Mesodermal cell (in vitro differentiated cells): ENCODE data around the gene PPP2R3B.

Source experiments
- H3K27ac ChIP-seq: 2 replicates; pipeline ENCODE4 v1.7.0; 2013; ENCODE audit warnings: mild to moderate bottlenecking, low read depth, low read length, moderate library complexity; ENCODE audit not compliant: severe bottlenecking
- H3K36me3 ChIP-seq: 2 replicates; pipeline ENCODE4 v1.7.1; 2013; ENCODE audit warnings: mild to moderate bottlenecking, low read length, moderate library complexity; ENCODE audit not compliant: control insufficient read depth, insufficient read depth
- H3K4me1 ChIP-seq: one replicate; pipeline ENCODE4 v1.7.1; 2013; ENCODE audit warnings: mild to moderate bottlenecking, low read length; ENCODE audit not compliant: insufficient read depth, control insufficient read depth, poor library complexity, severe bottlenecking
- H3K4me3 ChIP-seq: 2 replicates; pipeline ENCODE4 v1.7.0; 2013; ENCODE audit warnings: low read length, control low read depth, mild to moderate bottlenecking; ENCODE audit not compliant: insufficient read depth, poor library complexity, severe bottlenecking; ENCODE audit errors: extremely low read depth
- H3K9me3 ChIP-seq: 2 replicates; pipeline ENCODE4 v1.7.1; 2013; ENCODE audit warnings: mild to moderate bottlenecking, low read length, moderate library complexity; ENCODE audit not compliant: control insufficient read depth
- WGBS, 2 experiments: methylation state at CpG; one replicate each; pipeline ENCODE4 v1.1.5; 2013; ENCODE audit warnings: missing lambda C conversion rate in 2 of 2; ENCODE audit not compliant: insufficient coverage in 2 of 2; 5-methylcytosine and 5-hydroxymethylcytosine counted together

PPP2R3B gene

DNA sequence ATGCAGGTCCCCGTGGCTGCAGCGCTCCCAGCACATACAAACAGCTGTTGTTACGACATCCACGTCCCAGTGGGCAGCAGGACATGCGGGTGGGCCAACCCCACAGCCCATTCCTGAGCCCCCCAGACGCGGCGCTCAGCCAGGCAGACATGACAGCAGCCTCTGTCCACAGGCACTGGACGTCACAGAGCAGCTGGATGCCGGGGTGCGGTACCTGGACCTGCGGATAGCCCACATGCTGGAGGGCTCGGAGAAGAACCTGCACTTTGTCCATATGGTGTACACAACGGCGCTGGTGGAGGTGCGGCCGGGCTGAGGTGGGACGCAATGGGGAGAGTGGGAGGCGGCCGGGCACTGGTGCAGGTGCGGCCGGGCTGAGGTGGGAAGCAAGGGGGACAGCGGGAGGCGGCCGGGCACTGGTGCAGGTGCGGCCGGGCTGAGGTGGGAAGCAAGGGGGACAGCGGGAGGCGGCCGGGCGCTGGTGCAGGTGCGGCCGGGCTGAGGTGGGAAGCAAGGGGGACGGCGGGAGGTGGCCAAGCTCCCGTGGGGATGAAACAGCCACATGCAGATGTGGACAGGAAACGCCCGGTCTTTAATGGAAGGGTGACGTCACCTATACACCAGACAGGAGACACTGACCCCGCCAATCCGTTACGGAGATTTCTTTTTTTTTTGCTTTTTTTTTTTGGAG is 96.1 kb downstream of the PPP2R3B start:
- H3K27ac ChIP-seq: no peak overlapping the region
- WGBS, 2 experiments: 94 to 96% methylated on average over 27 to 39 of the region's 42 CpGs
- no peaks in the 10 kb centered on the region for H3K4me1 ChIP-seq
- H3K4me3 ChIP-seq: no peak overlapping the region
- peaks cover 85% of the 10 kb centered on the region for H3K36me3 ChIP-seq
- H3K9me3 ChIP-seq: no peaks in the 10 kb centered on the region

DNA sequence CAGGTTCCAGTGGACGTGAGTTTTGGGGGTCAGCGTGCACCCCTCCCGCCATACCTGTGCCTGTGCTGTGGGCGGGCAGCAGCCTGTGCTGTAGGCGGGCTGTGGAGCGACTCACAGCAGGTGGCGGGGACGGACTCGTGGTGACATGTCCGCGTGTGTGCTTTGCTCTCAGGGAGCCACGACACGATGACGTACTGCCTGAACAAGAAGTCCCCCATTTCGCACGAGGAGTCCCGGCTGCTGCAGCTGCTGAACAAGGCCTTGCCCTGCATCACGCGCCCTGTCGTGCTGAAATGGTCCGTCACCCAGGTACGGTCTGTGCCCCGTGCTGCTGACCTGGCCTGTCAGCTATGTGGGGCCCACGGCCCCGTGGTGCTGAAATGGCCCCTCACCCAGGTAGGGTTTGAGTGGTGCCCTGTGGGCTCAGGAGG is 98.1 kb downstream of the PPP2R3B start:
- Histone ChIP-seq H3K36me3 (peaks cover 91% of the 10 kb centered on the region), H3K9me3 (no peaks in the 10 kb centered on the region), H3K4me3 (no peak overlapping the region), H3K27ac (no peak overlapping the region), H3K4me1 (no peaks in the 10 kb centered on the region)
- 96 to 97% methylated on average over 24 to 25 of the region's 25 CpGs for WGBS, 2 experiments

DNA sequence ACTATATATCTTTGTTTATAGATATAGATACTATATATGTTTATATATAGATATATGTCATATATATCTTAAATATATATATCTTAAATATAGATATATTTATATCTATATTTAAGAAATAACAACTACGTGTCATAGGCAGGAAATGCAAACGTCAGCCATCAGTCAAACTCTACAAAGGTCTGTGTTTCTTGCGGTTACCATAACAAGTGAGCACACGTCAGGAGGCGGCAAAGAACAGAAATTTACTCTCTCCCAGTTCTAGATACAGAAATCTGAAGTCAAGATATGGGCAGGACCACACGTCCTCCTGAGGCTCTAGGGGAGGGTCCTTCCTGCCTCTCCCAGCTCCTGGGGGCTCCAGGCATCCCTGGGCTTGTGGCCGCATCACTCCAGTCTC is 99.0 kb downstream of the PPP2R3B start:
- Histone ChIP-seq H3K36me3 (peaks cover 82% of the 10 kb centered on the region), H3K9me3 (no peaks in the 10 kb centered on the region), H3K4me1 (no peaks in the 10 kb centered on the region), H3K4me3 (no peak overlapping the region), H3K27ac (no peak overlapping the region)
- WGBS, 2 experiments: 90 to 100% methylated on average over 4 to 6 of the region's 7 CpGs

DNA sequence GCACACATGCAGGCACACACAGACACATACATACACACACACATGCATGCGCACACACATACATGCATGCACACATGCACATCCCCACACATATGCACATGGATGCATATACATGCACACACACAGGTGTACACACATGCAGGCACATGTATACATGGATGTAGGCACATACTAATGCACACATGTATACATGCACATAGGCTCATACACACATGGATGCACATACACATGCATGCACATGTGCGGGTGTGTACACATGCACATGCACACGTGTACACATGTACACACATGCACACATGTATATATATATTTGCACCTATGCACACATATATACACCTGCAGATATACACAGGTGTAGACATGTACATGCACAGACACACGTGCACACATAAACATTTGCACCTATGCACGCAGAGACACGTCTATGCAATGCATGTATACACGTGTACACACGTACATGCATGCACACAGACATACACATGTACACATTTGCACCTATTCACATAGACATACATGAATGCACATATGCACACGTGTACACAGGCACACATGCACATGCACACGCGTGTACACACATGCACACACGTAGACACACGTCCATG is 101.5 kb downstream of the PPP2R3B start:
- Histone ChIP-seq H3K9me3 (no peaks in the 10 kb centered on the region), H3K27ac (no peak overlapping the region), H3K36me3 (peaks cover 59% of the 10 kb centered on the region), H3K4me1 (no peaks in the 10 kb centered on the region), H3K4me3 (no peak overlapping the region)
- WGBS, 2 experiments: 91 to 92% methylated on average over 13 of the region's 13 CpGs
